CD4-positive, alpha-beta T cell treated with Interleukin-6 at 100 ng/mL for 8 hours (primary cell): ENCODE results near the gene TK2.
A peak's percentile ranks its signal among the peaks of the same experiment; 100 is the strongest.

Source experiments
- DNase-seq: peaks from one replicate; pipeline ENCODE4 v3.0.0-alpha.2; 2020; ENCODE audit warnings: mixed read lengths, low spot score

TK2 gene

GRCh38 chr16:66481943-66482390 is 68.0 kb downstream of the TK2 start:
- DNase-seq: no peak

- DNase-seq: no peak
Measured at GRCh38 chr16:66481081-66481942, 68.6 kb downstream of the TK2 start.

DNA sequence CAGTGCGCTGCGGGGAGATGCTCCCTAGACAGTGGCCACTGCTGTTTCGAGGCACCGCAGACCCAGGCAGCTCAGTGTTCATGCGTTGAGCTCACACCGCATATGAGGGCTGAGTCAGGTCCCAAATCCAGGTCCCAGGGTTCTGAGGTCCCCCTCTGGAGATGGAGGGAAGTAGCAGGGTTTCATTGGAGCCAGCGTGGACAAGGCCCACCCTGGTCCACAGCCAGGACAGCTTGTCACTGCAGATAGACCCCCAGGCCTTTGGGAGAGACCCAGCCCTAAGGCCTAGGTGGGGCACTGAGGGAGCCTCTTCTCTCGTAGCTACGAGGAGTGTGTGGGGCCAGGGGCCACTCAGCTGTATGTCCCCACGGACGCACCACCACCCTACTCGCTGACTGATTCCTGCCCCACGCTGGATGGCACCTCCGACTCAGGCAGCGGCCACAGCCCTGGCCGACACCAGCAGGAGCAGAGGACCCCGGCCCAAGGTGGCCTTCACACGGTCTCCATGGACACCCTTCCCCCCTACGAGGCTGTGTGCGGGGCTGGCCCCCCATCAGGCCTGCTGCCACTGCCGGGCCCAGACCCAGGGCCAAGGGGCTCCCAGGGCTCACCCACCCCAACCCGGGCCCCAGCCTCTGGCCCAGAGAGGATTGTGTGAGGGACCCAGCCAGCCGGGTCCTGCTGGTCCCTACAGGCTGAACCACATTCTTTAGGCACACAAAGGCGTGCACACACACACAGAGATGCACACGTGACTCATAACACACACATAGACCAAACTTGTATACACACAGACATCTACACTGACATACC is 69.4 kb downstream of the TK2 start:
- DNase-seq: no peak

GRCh38 chr16:66479661-66480264 is 70.2 kb downstream of the TK2 start:
- DNase-seq: no peak

GRCh38 chr16:66478733-66479511 is 71.0 kb downstream of the TK2 start:
- DNase-seq: peak; percentile 87

DNA sequence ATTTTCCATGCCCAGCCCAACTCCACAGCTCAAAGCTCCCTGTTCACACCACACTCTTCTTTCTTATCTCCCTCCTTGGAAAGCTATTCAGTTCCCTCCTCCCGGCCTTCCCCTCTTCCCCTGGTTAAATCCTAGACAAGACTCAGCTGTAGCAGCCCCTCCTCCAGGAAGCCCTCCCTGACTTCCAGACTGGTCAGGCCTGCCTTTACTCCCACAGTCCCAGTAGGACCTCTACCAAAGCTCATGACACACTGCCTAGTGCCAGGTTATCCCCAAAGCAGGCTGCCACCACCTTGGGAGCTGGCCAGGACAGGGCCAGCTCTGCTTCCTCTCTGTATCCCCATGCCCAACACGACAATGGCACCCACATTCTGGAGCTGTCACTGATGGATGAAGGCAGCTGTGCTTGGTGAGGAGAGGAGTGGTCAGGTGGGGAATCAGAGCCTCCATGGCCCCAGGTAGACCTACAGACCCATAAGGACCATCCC is 72.8 kb downstream of the TK2 start:
- no peak for DNase-seq

GRCh38 chr16:66476328-66477027 is 73.4 kb downstream of the TK2 start:
- DNase-seq: peak; percentile 13

GRCh38 chr16:66475232-66475631 is 74.7 kb downstream of the TK2 start:
- DNase-seq: no peak

DNA sequence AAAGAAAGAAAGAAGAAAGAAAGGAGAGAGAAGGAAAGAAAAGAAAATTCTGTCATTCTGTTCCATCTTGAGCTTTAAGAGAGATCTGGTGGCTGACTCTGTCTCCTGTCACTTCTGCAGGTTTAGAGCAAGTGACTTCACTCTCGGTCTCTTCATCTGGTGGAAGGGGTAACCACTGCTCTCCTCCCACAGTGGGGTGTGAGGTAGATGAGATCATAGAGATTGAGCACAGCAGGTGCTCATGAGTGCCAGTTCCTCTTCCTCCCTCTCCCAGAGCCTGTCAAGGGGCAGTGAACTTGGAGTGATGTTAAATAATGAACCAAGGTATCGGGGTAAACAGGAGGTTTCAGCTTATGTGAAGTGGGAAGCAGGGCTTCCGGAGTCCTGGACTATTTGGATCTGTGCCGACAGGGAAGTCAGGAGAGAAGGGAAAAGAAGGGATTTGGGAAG is 75.1 kb downstream of the TK2 start:
- peak; percentile 76 for DNase-seq

GRCh38 chr16:66473654-66474519 is 76.0 kb downstream of the TK2 start:
- DNase-seq: no peak

DNA sequence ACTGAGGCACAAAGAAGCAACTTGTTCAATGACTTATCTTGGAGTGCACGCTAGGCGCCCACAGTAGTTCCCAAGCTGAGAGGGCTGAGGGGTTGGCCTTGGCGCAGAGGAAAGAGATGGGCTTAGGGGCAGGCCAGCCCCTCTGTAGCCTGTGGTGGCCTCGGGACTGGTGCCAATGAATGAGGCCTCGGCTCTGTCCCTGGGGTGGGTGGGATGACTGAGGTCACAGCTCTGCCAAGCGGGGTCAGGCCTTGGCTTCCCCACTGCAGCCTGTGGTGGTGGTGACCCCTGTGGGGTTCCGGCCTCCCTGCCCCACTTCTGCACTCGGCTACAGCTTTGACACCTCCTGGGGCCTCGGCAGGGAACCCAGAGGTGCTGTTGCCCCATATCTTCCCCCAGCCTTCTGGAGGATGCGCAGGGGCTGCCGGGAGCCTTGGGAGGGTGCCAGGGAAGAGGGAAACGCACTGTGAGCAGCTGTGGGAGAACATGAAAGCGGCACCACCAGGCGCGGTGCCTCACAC is 76.8 kb downstream of the TK2 start:
- no peak for DNase-seq

- no peak for DNase-seq
Measured at GRCh38 chr16:66471716-66472393, 78.1 kb downstream of the TK2 start.

DNA sequence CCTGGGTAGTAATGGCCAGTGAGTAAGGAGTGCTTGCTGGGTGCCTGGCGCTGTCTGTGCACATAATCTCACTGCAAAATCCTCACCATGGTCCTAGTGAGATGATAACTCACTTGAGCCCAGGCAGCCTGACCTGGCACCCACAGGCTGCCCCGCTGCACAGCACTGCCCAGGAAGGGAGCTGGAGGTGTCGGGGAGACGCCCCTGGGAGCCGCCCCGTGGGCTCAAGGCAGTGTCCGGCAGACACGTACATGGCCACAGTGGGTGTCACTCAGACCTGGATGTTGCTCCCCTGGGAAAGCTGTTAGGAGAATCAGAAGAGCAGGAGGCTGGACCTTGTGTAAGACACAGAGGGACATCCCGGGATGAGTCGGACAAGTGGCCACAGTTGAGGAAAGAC is 78.7 kb downstream of the TK2 start:
- no peak for DNase-seq

GRCh38 chr16:66470556-66470955 is 79.4 kb downstream of the TK2 start:
- no peak for DNase-seq

- no peak for DNase-seq
Measured at GRCh38 chr16:66469947-66470546, 79.9 kb downstream of the TK2 start.

DNA sequence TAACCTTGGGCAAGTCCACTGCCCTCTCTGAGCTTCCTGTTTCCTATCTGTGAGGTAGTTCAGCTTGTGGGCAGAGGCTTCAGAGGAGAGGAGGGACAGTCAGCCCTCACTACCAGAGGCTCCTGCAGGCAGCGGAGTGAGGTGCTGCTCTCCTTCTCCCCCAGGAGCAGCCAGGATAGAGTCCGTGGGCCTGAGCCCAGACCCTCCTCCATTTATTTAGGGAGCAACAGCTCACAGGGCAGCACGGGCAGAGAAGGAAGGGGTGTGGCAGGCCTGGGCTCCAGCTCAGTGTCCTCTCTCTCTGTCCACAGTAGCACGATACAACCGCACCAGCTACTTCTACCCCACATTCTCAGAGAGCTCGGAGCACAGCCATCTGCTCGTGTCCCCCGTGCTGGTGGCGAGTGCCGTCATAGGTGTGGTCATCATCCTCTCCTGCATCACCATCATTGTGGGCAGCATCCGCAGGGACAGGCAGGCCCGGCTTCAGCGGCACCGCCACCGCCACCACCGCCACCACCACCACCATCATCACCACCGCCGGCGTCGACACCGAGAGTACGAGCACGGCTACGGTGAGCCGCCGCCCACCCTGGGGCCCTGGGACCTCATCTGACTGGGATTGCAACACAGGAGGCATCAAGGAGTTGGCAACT is 80.5 kb downstream of the TK2 start:
- no peak for DNase-seq

- no peak for DNase-seq
Measured at GRCh38 chr16:66468321-66468965, 81.5 kb downstream of the TK2 start.

- DNase-seq: no peak
Measured at GRCh38 chr16:66467611-66468010, 82.3 kb downstream of the TK2 start.
